GM15510 (cell line): ENCODE measurements around the gene B3GALT5.

ENCODE experiments used
- POLR2A ChIP-seq: IDR thresholded peaks from 3 replicates; pipeline ENCODE4 v1.6.1; 2011; ENCODE audit warnings: borderline replicate concordance; ENCODE audit not compliant: insufficient read length; ENCODE audit errors: extremely low read depth

The B3GALT5 gene

DNA sequence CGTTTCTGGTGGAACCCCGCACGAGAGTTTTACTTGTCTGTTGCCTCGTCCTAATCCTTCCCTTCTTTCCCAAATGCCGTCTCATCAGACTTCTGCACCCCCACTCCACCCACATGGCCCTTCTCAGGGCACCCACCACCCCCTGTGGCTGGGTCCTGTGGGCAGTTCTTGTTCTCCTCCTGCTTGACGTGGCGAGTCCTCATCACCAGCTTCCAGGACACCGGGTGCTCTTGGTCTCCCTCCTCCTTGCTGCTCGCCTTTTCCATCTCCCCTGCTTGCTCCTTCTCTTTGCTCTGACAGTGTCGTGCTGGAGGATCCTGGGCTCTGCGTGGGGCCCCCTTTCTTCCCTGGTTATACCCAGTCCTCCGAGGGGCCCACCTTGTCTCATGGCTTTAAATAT is 51.8 kb downstream of the B3GALT5 start:
- no peak for TF ChIP-seq POLR2A

GRCh38 chr21:39666026-39666425 is 53.3 kb downstream of the B3GALT5 start:
- no peak for TF ChIP-seq POLR2A

GRCh38 chr21:39666681-39667315 is 54.1 kb downstream of the B3GALT5 start:
- TF ChIP-seq POLR2A, result no peak

- no peak for TF ChIP-seq POLR2A
Measured at GRCh38 chr21:39667353-39667891, 54.7 kb downstream of the B3GALT5 start.

- no peak for TF ChIP-seq POLR2A
Measured at GRCh38 chr21:39668369-39668768, 55.6 kb downstream of the B3GALT5 start.

DNA sequence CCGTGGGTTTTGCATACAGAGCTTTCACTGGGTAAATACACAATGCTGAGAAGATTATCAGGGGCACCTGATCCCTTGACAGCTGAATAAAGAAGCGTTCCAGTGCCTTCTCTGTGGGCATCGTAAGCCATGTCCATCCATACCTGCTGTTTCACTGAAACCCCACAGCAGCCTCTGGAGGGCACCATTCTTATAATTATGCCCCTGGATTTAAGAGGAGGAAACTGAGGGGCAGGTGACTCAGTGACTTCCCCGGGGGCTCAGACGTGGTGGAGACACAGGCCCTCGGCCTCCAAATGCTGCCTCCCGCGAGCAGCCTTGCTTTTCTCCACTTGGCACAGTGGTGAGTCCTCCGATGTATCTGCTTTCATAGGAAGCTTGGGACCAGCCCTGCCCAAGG is 56.7 kb downstream of the B3GALT5 start:
- TF ChIP-seq POLR2A, result no peak

GRCh38 chr21:39669976-39670661 is 57.4 kb downstream of the B3GALT5 start:
- no peak for TF ChIP-seq POLR2A

DNA sequence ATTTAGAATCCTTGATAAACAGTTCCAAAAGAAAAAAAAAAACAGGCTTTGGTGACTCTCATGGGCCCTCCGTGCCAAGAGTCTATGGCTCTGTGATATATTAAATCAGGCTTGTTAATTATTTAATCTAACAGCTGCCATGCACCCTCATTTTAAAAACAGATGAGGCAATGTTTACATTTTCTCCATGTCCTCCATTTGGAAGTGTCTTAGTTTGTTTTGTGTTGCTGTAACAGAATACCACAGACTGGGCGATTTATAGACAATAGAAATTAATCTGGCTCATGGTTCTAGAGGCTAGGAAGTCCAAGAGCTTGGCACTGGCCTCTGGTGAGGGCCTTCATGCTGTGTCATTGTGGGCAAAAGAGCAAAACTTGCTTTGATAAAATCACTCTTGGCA is 58.0 kb downstream of the B3GALT5 start:
- TF ChIP-seq POLR2A, result no peak

GRCh38 chr21:39671986-39672385 is 59.2 kb downstream of the B3GALT5 start:
- TF ChIP-seq POLR2A, result no peak

- no peak for TF ChIP-seq POLR2A
Measured at GRCh38 chr21:39673163-39673562, 60.4 kb downstream of the B3GALT5 start.

GRCh38 chr21:39673736-39674135 is 61.0 kb downstream of the B3GALT5 start:
- TF ChIP-seq POLR2A, result no peak

DNA sequence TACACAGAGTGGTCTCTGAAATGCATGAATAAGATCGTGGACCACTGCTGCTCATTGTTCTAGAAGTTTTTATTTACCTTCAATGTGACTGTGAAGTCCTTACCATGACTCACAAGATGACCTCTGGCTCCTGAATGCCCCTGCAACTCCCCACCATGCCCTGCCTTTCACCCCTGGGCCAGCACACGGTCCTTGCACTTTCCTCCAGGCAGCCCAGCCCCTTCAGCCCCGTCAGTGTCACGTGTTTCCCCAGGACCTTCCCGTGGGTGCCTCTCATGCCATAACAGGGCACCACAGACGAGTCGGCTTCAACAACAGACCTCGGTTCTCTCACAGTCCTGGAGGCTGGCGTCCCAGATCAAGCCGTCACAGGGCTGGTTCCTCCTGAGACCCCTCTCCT is 62.1 kb downstream of the B3GALT5 start:
- TF ChIP-seq POLR2A, result no peak

DNA sequence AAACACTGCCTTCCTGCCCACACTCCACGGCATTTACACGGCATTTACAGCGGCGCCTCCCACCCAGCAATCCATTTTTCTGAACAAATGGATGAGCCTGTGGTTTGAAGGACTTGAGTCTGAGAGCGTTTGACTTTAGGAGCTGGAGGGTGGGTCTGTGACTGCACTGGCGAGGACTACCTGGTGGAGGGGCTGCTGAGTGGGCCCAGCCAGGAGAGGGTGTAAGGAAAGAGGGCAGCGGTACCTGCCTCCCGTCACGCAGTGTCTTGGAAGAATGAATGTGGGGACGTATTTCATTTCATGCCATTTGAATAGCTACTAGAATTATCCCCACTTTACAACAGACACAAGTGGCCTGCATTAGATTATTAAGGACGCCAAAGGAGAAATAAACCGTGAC is 62.9 kb downstream of the B3GALT5 start:
- TF ChIP-seq POLR2A, result no peak

DNA sequence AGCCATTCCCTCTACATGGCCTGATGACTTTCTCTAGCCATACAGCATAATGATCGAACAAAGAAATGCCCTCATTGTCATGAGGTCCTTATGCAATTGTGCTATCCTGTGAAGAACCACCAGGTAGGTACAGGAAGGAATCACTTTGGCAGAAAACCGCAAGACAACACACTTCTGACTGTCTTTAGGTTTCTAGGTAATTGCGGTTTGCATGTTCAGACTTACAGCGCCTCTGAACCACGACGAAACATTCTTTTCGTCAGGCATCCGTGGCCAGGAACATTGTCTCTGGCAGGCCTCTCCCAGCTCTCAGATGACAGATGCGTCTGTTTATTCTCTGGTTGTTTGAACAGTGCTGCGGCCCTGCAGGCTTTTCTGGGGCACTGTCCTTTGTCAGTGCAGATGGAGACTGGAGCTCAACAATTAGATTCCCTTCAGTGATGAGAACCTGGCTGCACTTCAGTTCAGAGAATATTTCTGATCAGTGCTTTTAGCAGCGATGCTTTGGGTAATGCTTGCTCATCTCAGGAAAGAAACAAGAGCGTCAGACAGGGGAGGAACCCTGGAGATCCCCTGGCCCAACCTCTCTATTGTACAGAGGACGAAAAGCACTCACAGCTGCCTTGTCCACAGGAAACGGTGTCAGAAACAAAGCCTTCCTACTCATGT is 63.4 kb downstream of the B3GALT5 start:
- no peak for TF ChIP-seq POLR2A

DNA sequence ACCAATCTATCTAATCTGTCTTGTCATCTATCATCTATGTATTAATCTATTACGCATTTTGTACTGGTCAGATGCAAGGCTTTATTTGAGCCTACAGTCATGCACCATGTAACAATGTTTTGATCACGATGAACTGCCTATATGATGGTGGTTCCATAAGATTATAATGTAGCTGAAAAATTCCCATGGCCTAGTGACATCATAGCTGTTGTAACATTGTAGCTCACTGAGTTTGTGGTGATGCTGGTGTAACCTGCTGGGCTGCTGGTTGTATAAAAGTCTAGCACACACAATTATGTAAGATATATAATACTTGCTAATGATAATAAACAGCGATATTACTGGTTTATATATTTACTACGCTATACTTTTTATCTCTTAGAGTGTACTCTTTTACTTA is 67.5 kb downstream of the B3GALT5 start:
- no peak for TF ChIP-seq POLR2A

DNA sequence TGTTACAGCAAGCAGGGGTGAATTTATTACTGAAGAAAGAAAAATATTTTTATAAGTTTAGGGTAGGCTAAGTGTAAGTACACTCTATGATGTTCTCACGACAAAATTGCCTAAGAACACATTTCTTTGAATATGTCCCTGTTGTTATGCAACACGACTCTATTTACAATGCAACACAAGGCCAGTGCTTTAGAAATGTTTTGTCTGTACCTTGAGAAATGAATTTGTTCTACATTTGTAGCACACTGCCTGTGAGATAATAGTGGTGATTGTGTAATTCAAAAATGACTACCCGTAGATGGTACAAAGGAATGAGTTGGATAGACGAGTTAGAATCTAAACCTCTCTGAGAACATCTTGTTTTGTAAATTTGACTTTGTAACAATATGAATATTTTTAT is 68.5 kb downstream of the B3GALT5 start:
- no peak for TF ChIP-seq POLR2A

DNA sequence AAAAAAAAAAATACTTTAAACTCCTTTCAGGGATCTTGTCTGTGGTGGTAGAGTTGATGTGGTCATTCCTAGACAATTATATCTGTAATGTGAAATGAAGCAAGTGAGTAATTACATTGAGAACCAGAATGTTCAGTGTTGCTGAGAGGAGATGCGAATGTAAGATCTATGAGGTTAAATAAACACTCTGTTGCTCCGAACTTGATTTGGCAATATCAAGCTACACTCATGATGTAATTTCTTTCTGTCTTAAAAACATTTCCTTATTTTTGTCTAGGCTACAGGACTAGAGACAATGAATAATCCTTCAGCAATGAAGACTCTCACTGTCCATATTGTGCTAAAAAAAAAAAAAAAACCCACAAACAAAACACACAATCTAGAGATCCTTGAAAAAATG is 69.1 kb downstream of the B3GALT5 start:
- TF ChIP-seq POLR2A, result no peak

DNA sequence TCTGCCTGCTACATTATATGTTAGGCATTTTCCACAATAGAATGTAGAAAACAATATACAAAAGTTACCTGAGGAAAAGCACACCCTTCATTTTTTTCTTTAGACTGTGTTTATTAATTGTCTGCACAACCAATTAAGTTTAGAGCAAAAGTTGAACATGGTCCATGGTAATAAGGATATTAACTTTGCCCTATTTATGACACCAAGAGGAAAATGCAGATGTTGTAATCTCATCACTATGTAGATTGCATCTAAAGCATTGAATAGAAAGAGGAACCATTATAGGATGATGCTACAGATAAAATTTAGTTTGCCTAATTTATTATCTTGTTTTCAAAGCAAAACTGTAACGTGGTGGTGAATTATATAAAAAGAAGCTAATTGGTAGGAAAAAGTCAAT is 72.5 kb downstream of the B3GALT5 start:
- no peak for TF ChIP-seq POLR2A
